Astrocyte (in vitro differentiated cells and primary cell): ENCODE measurements around the gene DYRK3. TPM values are rescaled to one million over a fixed set of nuclear protein-coding genes. Genes with fewer than 3 reads are reported as not detected.

Source experiments
- DNase-seq: peaks from one replicate; pipeline ENCODE4 v3.0.0-alpha.2; 2010; ENCODE audit warnings: low read depth
- FAIRE-seq: peaks from 2 replicates; lab custom pipeline; 2011; peaks lifted over from hg19 to GRCh38; lab: Jason Lieb, UNC
- H2AFZ ChIP-seq: 2 replicates; pipeline ENCODE4 v1.6.0; 2012; ENCODE audit warnings: low read depth, low read length, inconsistent platforms
- H3K27ac ChIP-seq: 2 replicates; pipeline ENCODE4 v1.5.1; 2011; ENCODE audit warnings: low read depth, low read length, inconsistent platforms
- H3K27me3 ChIP-seq: 2 replicates; pipeline ENCODE4 v1.6.0; 2011; ENCODE audit warnings: low read length, inconsistent platforms; ENCODE audit not compliant: insufficient read depth
- H3K36me3 ChIP-seq: 2 replicates; pipeline ENCODE4 v1.5.1; 2011; ENCODE audit warnings: low read length, inconsistent platforms; ENCODE audit not compliant: insufficient read depth
- H3K4me1 ChIP-seq: 2 replicates; pipeline ENCODE4 v1.5.1; 2011; ENCODE audit warnings: low read length, inconsistent platforms; ENCODE audit not compliant: insufficient read depth
- H3K4me2 ChIP-seq: 2 replicates; pipeline ENCODE4 v1.6.0; 2012; ENCODE audit warnings: low read length, inconsistent platforms
- H3K4me3 ChIP-seq: 2 replicates; pipeline ENCODE4 v1.5.1; 2011; ENCODE audit warnings: low read depth, mild to moderate bottlenecking, low read length, inconsistent platforms; ENCODE audit not compliant: insufficient read depth
- H3K79me2 ChIP-seq: 2 replicates; pipeline ENCODE4 v1.6.0; 2012; ENCODE audit warnings: mild to moderate bottlenecking, low read length, inconsistent platforms; ENCODE audit not compliant: insufficient read depth
- H3K9ac ChIP-seq: 2 replicates; pipeline ENCODE4 v1.6.0; 2012; ENCODE audit warnings: mild to moderate bottlenecking, low read length, inconsistent platforms
- H3K9me3 ChIP-seq: 2 replicates; pipeline ENCODE4 v1.5.1; 2012; ENCODE audit warnings: low read depth, mild to moderate bottlenecking, low read length, inconsistent platforms; ENCODE audit not compliant: insufficient read depth
- H4K20me1 ChIP-seq: 2 replicates; pipeline ENCODE4 v1.6.0; 2012; ENCODE audit warnings: low read length, inconsistent platforms; ENCODE audit not compliant: insufficient read depth
- H3K27ac Mint-ChIP-seq: one replicate; pipeline ENCODE4 v1.8.0; 2021; ENCODE audit warnings: mild to moderate bottlenecking, mixed read lengths; ENCODE audit not compliant: unreplicated experiment
- H3K27me3 Mint-ChIP-seq: one replicate; pipeline ENCODE4 v1.8.0; 2021; ENCODE audit warnings: low read depth, mixed read lengths; ENCODE audit not compliant: unreplicated experiment
- H3K36me3 Mint-ChIP-seq: one replicate; pipeline ENCODE4 v1.8.0; 2021; ENCODE audit warnings: low read depth, mixed read lengths; ENCODE audit not compliant: unreplicated experiment
- H3K4me1 Mint-ChIP-seq: one replicate; pipeline ENCODE4 v1.8.0; 2021; ENCODE audit warnings: low read depth, mixed read lengths; ENCODE audit not compliant: unreplicated experiment
- H3K4me3 Mint-ChIP-seq: one replicate; pipeline ENCODE4 v1.8.0; 2021; ENCODE audit warnings: mild to moderate bottlenecking, moderate library complexity, mixed read lengths; ENCODE audit not compliant: unreplicated experiment
- H3K9me3 Mint-ChIP-seq: one replicate; pipeline ENCODE4 v1.8.0; 2021; ENCODE audit warnings: mild to moderate bottlenecking, mixed read lengths; ENCODE audit not compliant: unreplicated experiment
- CTCF ChIP-seq: IDR thresholded peaks from 2 replicates; pipeline ENCODE4 v1.5.1; 2011; ENCODE audit warnings: low read depth, mild to moderate bottlenecking, inconsistent platforms, low read length, moderate library complexity; ENCODE audit not compliant: insufficient read depth
- EZH2 ChIP-seq: IDR thresholded peaks from 2 replicates; pipeline ENCODE4 v1.6.1; 2012; ENCODE audit warnings: mild to moderate bottlenecking, low read length, inconsistent platforms; ENCODE audit not compliant: insufficient read depth
- total RNA-seq: library from RNA; stranded (reverse); gene quantifications from 2 replicates; pipeline ENCODE4 v1.2.1, GENCODE V29; 2021

DYRK3 gene
- total RNA-seq, 1 donor from 2014 or later: 8.2 TPM

GRCh38 chr1:206643118-206643698 is 7.9 kb downstream of the DYRK3 start:
- H3K4me1 Mint-ChIP-seq: peaks cover 6% of the 10 kb centered on the region
- H3K9me3 Mint-ChIP-seq: no peaks in the 10 kb centered on the region
- no peak overlapping the region for H3K4me3 Mint-ChIP-seq
- Histone ChIP-seq H3K79me2 (no peaks in the 10 kb centered on the region), H3K4me3 (no peak overlapping the region), H3K4me1 (no peaks in the 10 kb centered on the region), H3K27ac (no peak overlapping the region), H2AFZ (no peak overlapping the region), H3K9ac (no peak overlapping the region), H3K36me3 (peaks cover 15% of the 10 kb centered on the region), H3K9me3 (no peaks in the 10 kb centered on the region), H4K20me1 (peaks cover 6% of the 10 kb centered on the region), H3K4me2 (no peak overlapping the region), H3K27me3 (no peaks in the 10 kb centered on the region)
- H3K27ac Mint-ChIP-seq: no peak overlapping the region
- no peaks in the 10 kb centered on the region for H3K27me3 Mint-ChIP-seq
- H3K36me3 Mint-ChIP-seq: peaks cover 12% of the 10 kb centered on the region
- FAIRE-seq (no peak), DNase-seq (no peak)
- TF ChIP-seq EZH2 (no peak), CTCF (no peak)

GRCh38 chr1:206646504-206646903 is 11.2 kb downstream of the DYRK3 start:
- peaks cover 11% of the 10 kb centered on the region for H3K36me3 Mint-ChIP-seq
- Histone ChIP-seq H4K20me1 (peaks cover 11% of the 10 kb centered on the region), H3K79me2 (no peaks in the 10 kb centered on the region), H3K36me3 (peaks cover 11% of the 10 kb centered on the region), H3K9ac (no peak overlapping the region), H3K4me2 (no peak overlapping the region), H3K27ac (no peak overlapping the region), H3K27me3 (no peaks in the 10 kb centered on the region), H3K4me1 (no peaks in the 10 kb centered on the region), H3K9me3 (no peaks in the 10 kb centered on the region), H3K4me3 (no peak overlapping the region), H2AFZ (no peak overlapping the region)
- H3K27ac Mint-ChIP-seq: no peak overlapping the region
- DNase-seq (no peak), FAIRE-seq (no peak)
- no peak for TF ChIP-seq EZH2
- TF ChIP-seq CTCF: no peak
- H3K4me3 Mint-ChIP-seq: no peak overlapping the region
- H3K4me1 Mint-ChIP-seq: peaks cover 14% of the 10 kb centered on the region
- H3K9me3 Mint-ChIP-seq: no peaks in the 10 kb centered on the region
- H3K27me3 Mint-ChIP-seq: no peaks in the 10 kb centered on the region

- Mint-ChIP-seq H3K27ac (peak overlapping the region; percentile 6), H3K4me3 (no peak overlapping the region), H3K4me1 (peaks cover 14% of the 10 kb centered on the region), H3K9me3 (no peaks in the 10 kb centered on the region), H3K27me3 (no peaks in the 10 kb centered on the region), H3K36me3 (peaks cover 11% of the 10 kb centered on the region)
- Histone ChIP-seq H3K79me2 (no peaks in the 10 kb centered on the region), H3K27ac (no peak overlapping the region), H3K36me3 (peaks cover 11% of the 10 kb centered on the region), H3K4me3 (no peak overlapping the region), H3K27me3 (no peaks in the 10 kb centered on the region), H4K20me1 (peaks cover 11% of the 10 kb centered on the region), H3K9ac (no peak overlapping the region), H3K4me2 (no peak overlapping the region), H2AFZ (no peak overlapping the region), H3K4me1 (no peaks in the 10 kb centered on the region), H3K9me3 (no peaks in the 10 kb centered on the region)
- FAIRE-seq (no peak), DNase-seq (no peak)
- TF ChIP-seq CTCF (no peak), EZH2 (no peak)
Measured at GRCh38 chr1:206647224-206647623, 11.9 kb downstream of the DYRK3 start.
